HG02798 (cell line): Measurements from ENCODE around the gene ROBO2.

Source experiments
- ATAC-seq: cut with Tn5 transposase; IDR thresholded peaks from one replicate; pipeline ENCODE4 v1.9.1; 2021; ENCODE audit warnings: mild to moderate bottlenecking; ENCODE audit not compliant: unreplicated experiment, poor library complexity

Gene ROBO2

GRCh38 chr3:77102951-77103769 lies 63.3 kb downstream of the ROBO2 start:
- no peak for ATAC-seq

GRCh38 chr3:77122652-77123051 lies 82.8 kb downstream of the ROBO2 start:
- no peak for ATAC-seq

- ATAC-seq: no peak
These were observed 86.1 kb downstream of the ROBO2 start for GRCh38 chr3:77125966-77126365.

GRCh38 chr3:77134769-77135168 lies 94.9 kb downstream of the ROBO2 start:
- no peak for ATAC-seq

- no peak for ATAC-seq
These were observed 97.7 kb downstream of the ROBO2 start for GRCh38 chr3:77137559-77137958.

GRCh38 chr3:77139624-77140023 lies 99.7 kb downstream of the ROBO2 start:
- ATAC-seq: no peak

GRCh38 chr3:77141423-77141822 lies 101.5 kb downstream of the ROBO2 start:
- no peak for ATAC-seq

- no peak for ATAC-seq
These were observed 102.7 kb downstream of the ROBO2 start for GRCh38 chr3:77142578-77142977.

- no peak for ATAC-seq
These were observed 106.1 kb downstream of the ROBO2 start for GRCh38 chr3:77146004-77146403.

- no peak for ATAC-seq
These were observed 108.1 kb downstream of the ROBO2 start for GRCh38 chr3:77147836-77148578.

- no peak for ATAC-seq
These were observed 109.5 kb downstream of the ROBO2 start for GRCh38 chr3:77149382-77149781.

- ATAC-seq: no peak
These were observed 110.1 kb downstream of the ROBO2 start for GRCh38 chr3:77150028-77150427.

- ATAC-seq: no peak
These were observed 110.9 kb downstream of the ROBO2 start for GRCh38 chr3:77150759-77151158.

- ATAC-seq: no peak
These were observed 119.1 kb downstream of the ROBO2 start for GRCh38 chr3:77158730-77159581.

- no peak for ATAC-seq
These were observed 121.1 kb downstream of the ROBO2 start for GRCh38 chr3:77160931-77161497.

GRCh38 chr3:77169823-77170222 lies 129.9 kb downstream of the ROBO2 start:
- no peak for ATAC-seq

- no peak for ATAC-seq
These were observed 131.1 kb downstream of the ROBO2 start for GRCh38 chr3:77171026-77171425.

GRCh38 chr3:77179762-77180161 lies 139.9 kb downstream of the ROBO2 start:
- no peak for ATAC-seq

GRCh38 chr3:77182341-77182740 lies 142.4 kb downstream of the ROBO2 start:
- no peak for ATAC-seq

- no peak for ATAC-seq
These were observed 146.4 kb downstream of the ROBO2 start for GRCh38 chr3:77186319-77186718.
